Neural progenitor cell (in vitro differentiated cells): ENCODE data around the gene ARHGAP42.

Experiments
- EZH2phosphoT487 ChIP-seq: fragments of 200-600 bp; sonication (generic); IDR thresholded peaks from 2 replicates; pipeline ENCODE4 v1.6.1; 2017; ENCODE audit warnings: antibody characterized with exemption
- TF ChIP-seq, protein P1 (sequence below): fragments of 200-600 bp; sonication (generic); IDR thresholded peaks from 2 replicates; pipeline ENCODE4 v1.5.1; 2017; ENCODE audit warnings: antibody characterized with exemption, mild to moderate bottlenecking

DNA sequence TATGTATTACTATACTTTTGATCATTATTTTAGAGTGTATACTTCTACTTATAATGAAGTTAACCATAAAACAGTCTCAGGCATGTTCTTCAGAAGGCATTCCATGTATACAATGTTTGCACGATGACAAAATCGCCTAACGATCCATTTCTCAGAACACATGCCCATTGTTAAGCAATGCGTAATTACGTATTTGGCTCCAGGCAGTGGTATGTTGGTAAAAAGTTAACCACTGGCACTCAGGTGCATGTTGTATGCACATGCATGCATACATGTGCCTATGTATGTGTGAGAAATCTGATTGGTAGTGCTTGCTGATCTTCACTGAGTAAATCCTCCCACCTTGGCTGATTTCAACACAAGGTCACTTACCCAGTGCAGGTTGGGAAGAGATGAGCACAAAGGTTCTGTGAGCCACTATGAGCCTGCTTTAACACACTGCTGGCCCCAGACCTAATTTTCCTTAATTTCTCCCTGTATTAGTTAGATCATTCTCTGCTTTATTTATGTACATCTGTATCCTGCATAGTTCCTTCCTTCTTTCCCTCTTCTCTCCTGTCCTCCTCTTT lies 164.6 kb downstream of the ARHGAP42 start:
- TF ChIP-seq, protein P1, sequence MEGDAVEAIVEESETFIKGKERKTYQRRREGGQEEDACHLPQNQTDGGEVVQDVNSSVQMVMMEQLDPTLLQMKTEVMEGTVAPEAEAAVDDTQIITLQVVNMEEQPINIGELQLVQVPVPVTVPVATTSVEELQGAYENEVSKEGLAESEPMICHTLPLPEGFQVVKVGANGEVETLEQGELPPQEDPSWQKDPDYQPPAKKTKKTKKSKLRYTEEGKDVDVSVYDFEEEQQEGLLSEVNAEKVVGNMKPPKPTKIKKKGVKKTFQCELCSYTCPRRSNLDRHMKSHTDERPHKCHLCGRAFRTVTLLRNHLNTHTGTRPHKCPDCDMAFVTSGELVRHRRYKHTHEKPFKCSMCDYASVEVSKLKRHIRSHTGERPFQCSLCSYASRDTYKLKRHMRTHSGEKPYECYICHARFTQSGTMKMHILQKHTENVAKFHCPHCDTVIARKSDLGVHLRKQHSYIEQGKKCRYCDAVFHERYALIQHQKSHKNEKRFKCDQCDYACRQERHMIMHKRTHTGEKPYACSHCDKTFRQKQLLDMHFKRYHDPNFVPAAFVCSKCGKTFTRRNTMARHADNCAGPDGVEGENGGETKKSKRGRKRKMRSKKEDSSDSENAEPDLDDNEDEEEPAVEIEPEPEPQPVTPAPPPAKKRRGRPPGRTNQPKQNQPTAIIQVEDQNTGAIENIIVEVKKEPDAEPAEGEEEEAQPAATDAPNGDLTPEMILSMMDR = no peak
- no peak for TF ChIP-seq EZH2phosphoT487
